Activated T-cell treated with anti-CD3 and anti-CD28 coated beads, Interleukin-2, amount 50 U/mL, for 24 hours (primary cell): ENCODE measurements around the gene MBL2.
A peak's percentile ranks its signal among the peaks of the same experiment; 100 is the strongest.

Experiments
- DNase-seq: peaks from one replicate; pipeline ENCODE4 v3.0.0-alpha.2; 2020
- H3K27ac Mint-ChIP-seq: 2 replicates; pipeline ENCODE4 v1.8.0; 2020; ENCODE audit warnings: mild to moderate bottlenecking, mixed read lengths
- H3K27me3 Mint-ChIP-seq: 2 replicates; pipeline ENCODE4 v1.8.0; 2020; ENCODE audit warnings: mixed read lengths
- H3K36me3 Mint-ChIP-seq: 2 replicates; pipeline ENCODE4 v1.8.0; 2020; ENCODE audit warnings: low read depth, mixed read lengths
- H3K4me1 Mint-ChIP-seq: 2 replicates; pipeline ENCODE4 v1.8.0; 2020; ENCODE audit warnings: low read depth, mixed read lengths
- H3K4me3 Mint-ChIP-seq: 2 replicates; pipeline ENCODE4 v1.8.0; 2020; ENCODE audit warnings: mild to moderate bottlenecking, moderate library complexity, mixed read lengths
- H3K9me3 Mint-ChIP-seq: 2 replicates; pipeline ENCODE4 v1.8.0; 2020; ENCODE audit warnings: mixed read lengths

The MBL2 gene

DNA sequence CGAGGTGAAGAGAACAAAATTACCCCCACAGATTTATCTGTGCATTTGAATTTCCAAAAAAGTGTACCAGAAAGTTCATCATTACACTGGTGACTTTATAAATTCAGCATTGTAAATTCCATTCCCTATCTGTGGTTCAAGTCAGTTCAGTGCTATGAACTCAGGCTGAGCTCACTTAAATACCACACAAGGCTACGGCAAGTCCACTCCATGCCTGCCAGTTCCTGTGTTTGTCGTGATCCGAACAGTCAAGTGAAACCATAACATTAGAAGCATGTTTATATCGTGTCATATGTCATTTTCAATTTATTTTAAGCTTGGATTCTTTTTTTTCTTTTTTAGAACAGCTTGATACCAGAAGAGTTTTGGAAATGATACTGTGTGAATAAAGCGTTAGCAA, 14.8 kb downstream of the MBL2 start:
- H3K27ac Mint-ChIP-seq, result no peak overlapping the region
- no peaks in the 10 kb centered on the region for H3K27me3 Mint-ChIP-seq
- no peak overlapping the region for H3K4me3 Mint-ChIP-seq
- no peaks in the 10 kb centered on the region for H3K4me1 Mint-ChIP-seq
- no peaks in the 10 kb centered on the region for H3K36me3 Mint-ChIP-seq
- DNase-seq, result no peak
- H3K9me3 Mint-ChIP-seq, result no peaks in the 10 kb centered on the region

DNA sequence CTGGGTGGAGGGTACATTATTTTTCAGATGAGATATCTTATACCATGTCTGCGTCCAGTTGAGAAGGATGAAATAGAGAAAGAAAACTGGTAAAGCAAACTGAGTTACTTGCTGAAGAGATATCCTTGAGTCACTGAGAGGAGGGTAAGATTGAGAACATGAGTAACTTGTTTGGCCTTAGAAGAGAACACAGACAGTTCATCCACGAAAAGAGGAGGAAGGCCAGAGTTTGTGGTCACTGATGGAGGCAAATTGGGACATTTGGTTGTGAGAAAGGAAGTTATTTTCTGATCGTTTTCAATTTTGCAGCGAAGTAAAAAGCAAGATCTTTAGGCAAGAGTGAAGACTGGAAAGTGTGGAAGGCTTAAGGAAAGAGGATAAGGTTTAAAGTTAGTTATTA, 15.6 kb downstream of the MBL2 start:
- H3K9me3 Mint-ChIP-seq, result peaks cover 2% of the 10 kb centered on the region
- H3K27me3 Mint-ChIP-seq, result no peaks in the 10 kb centered on the region
- H3K4me3 Mint-ChIP-seq, result no peak overlapping the region
- DNase-seq, result no peak
- no peaks in the 10 kb centered on the region for H3K4me1 Mint-ChIP-seq
- H3K27ac Mint-ChIP-seq, result no peak overlapping the region
- H3K36me3 Mint-ChIP-seq, result no peaks in the 10 kb centered on the region

GRCh38 chr10:52756295-52756694, 16.3 kb downstream of the MBL2 start:
- no peak for DNase-seq
- Mint-ChIP-seq H3K9me3 (peaks cover 2% of the 10 kb centered on the region), H3K4me1 (no peaks in the 10 kb centered on the region), H3K27me3 (no peaks in the 10 kb centered on the region), H3K4me3 (no peak overlapping the region), H3K36me3 (no peaks in the 10 kb centered on the region), H3K27ac (no peak overlapping the region)

- Mint-ChIP-seq H3K9me3 (peaks cover 2% of the 10 kb centered on the region), H3K27ac (no peak overlapping the region), H3K36me3 (no peaks in the 10 kb centered on the region), H3K4me1 (no peaks in the 10 kb centered on the region), H3K27me3 (no peaks in the 10 kb centered on the region), H3K4me3 (no peak overlapping the region)
- no peak for DNase-seq
These were observed 17.1 kb downstream of the MBL2 start for GRCh38 chr10:52755297-52756062.

- DNase-seq, result no peak
- Mint-ChIP-seq H3K4me1 (no peaks in the 10 kb centered on the region), H3K27me3 (no peaks in the 10 kb centered on the region), H3K36me3 (no peaks in the 10 kb centered on the region), H3K27ac (no peak overlapping the region), H3K4me3 (no peak overlapping the region), H3K9me3 (peaks cover 2% of the 10 kb centered on the region)
These were observed 19.7 kb downstream of the MBL2 start for GRCh38 chr10:52752801-52753445.

- no peaks in the 10 kb centered on the region for H3K27me3 Mint-ChIP-seq
- H3K36me3 Mint-ChIP-seq, result no peaks in the 10 kb centered on the region
- H3K4me1 Mint-ChIP-seq, result no peaks in the 10 kb centered on the region
- no peak for DNase-seq
- no peak overlapping the region for H3K27ac Mint-ChIP-seq
- peaks cover 2% of the 10 kb centered on the region for H3K9me3 Mint-ChIP-seq
- H3K4me3 Mint-ChIP-seq, result no peak overlapping the region
These were observed 20.3 kb downstream of the MBL2 start for GRCh38 chr10:52752261-52752660.

DNA sequence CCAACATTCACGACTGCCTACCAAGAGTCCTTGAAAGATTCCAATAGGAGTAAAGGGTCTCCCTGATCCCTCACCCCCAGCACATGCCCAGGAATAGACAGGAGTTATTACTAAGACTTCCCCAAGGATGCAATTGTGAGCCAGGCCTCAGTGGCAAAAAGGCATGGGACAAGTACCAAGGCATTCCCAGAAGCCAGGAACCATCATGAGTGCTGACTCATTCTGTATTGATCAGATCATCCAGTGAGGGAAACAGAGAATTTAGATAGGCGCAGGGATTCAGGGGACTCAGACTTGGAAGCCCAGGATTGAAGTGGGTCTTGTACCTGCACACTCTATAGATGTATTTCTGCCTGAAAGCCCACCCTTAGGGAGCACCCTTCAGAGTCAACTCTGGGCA, 21.2 kb downstream of the MBL2 start:
- no peak overlapping the region for H3K4me3 Mint-ChIP-seq
- H3K27ac Mint-ChIP-seq, result no peak overlapping the region
- H3K27me3 Mint-ChIP-seq, result no peaks in the 10 kb centered on the region
- DNase-seq, result no peak
- no peaks in the 10 kb centered on the region for H3K4me1 Mint-ChIP-seq
- H3K36me3 Mint-ChIP-seq, result no peaks in the 10 kb centered on the region
- H3K9me3 Mint-ChIP-seq, result peaks cover 2% of the 10 kb centered on the region

GRCh38 chr10:52750629-52751028, 22.0 kb downstream of the MBL2 start:
- Mint-ChIP-seq H3K9me3 (peaks cover 2% of the 10 kb centered on the region), H3K36me3 (no peaks in the 10 kb centered on the region), H3K27ac (no peak overlapping the region), H3K4me3 (no peak overlapping the region), H3K4me1 (no peaks in the 10 kb centered on the region), H3K27me3 (no peaks in the 10 kb centered on the region)
- no peak for DNase-seq

GRCh38 chr10:52747694-52748093, 24.9 kb downstream of the MBL2 start:
- Mint-ChIP-seq H3K9me3 (peaks cover 2% of the 10 kb centered on the region), H3K27me3 (no peaks in the 10 kb centered on the region), H3K4me1 (no peaks in the 10 kb centered on the region), H3K27ac (no peak overlapping the region), H3K36me3 (no peaks in the 10 kb centered on the region), H3K4me3 (no peak overlapping the region)
- no peak for DNase-seq

DNA sequence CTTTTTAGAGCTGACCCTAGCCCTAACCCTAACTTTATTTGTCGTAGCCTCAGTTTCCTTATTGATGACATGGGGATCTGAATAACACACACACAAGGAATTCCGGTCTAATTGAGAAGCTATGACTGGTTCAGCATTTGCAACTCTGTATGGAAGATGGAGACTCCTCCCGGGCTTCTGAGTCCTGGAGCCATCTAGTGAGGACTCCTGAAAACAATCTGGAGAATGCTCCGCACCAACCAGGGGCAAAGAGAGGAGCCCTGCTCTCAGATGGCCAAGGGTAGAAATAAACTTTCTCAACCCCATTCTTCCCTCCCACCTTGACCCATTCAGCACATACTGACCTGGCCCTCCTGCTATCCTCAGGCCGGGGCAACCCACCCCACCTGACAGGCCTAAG, 26.4 kb downstream of the MBL2 start:
- DNase-seq, result no peak
- H3K27me3 Mint-ChIP-seq, result no peaks in the 10 kb centered on the region
- H3K4me1 Mint-ChIP-seq, result no peaks in the 10 kb centered on the region
- H3K36me3 Mint-ChIP-seq, result no peaks in the 10 kb centered on the region
- no peaks in the 10 kb centered on the region for H3K9me3 Mint-ChIP-seq
- H3K4me3 Mint-ChIP-seq, result no peak overlapping the region
- no peak overlapping the region for H3K27ac Mint-ChIP-seq

DNA sequence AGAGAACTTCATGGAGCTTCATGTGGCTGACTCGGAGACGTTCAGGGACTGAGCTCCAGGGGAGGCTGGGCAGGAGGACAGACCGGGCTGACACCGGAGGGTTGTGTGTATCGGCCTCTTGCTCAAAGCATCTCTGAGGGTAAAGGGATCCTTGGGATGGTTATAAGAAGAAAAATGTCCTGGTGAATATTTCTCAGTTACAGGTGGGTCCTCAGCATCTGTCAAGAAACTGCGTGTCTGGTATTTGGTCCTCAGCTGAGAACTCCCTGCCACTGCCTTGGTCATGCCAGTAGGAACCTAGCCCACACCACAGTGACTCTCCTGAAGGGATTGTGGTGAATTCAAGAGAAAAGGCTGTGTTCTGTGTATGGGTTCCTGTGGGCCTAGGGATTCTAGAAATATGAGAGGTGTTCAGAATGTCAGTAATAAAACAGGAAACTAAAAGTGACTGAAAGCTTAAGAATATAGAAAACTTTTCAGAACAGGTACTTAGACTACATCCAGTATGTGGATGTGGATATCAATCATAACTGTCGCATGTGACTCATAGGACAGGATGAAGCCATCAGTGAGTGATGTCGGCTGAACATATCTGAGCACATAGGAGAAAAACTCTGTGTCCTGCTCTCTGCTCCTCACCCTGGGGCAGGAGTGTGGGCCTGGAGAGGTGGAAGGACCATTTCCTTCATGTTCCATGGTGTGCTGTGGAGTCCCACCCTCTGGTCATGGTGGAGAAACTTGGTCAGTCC, 28.4 kb downstream of the MBL2 start:
- Mint-ChIP-seq H3K27me3 (no peaks in the 10 kb centered on the region), H3K36me3 (no peaks in the 10 kb centered on the region), H3K4me1 (no peaks in the 10 kb centered on the region), H3K27ac (no peak overlapping the region), H3K9me3 (no peaks in the 10 kb centered on the region), H3K4me3 (no peak overlapping the region)
- no peak for DNase-seq

DNA sequence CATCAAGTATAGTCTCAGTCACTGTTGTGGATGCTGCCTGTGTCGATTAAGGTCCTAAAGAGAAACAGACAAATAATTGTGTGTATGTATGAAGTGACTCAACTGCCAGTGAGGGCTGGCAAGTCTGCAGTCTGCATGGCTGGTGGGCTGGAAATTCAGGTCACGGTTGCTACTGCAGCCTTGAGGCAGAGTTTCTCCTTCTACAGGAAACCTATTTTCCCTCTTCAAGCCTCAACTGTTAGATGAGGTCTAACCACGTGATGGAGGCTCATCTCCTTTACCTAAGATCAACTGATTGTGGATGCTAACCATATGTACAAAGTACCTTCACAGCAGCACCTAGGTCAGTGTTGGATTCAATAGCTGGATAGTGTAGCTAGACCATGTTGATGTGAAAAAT, 29.9 kb downstream of the MBL2 start:
- Mint-ChIP-seq H3K27me3 (no peaks in the 10 kb centered on the region), H3K27ac (no peak overlapping the region), H3K9me3 (no peaks in the 10 kb centered on the region), H3K4me1 (no peaks in the 10 kb centered on the region), H3K36me3 (no peaks in the 10 kb centered on the region), H3K4me3 (no peak overlapping the region)
- DNase-seq, result no peak

GRCh38 chr10:52741851-52742250, 30.7 kb downstream of the MBL2 start:
- Mint-ChIP-seq H3K27me3 (no peaks in the 10 kb centered on the region), H3K27ac (no peak overlapping the region), H3K36me3 (no peaks in the 10 kb centered on the region), H3K4me3 (no peak overlapping the region), H3K4me1 (no peaks in the 10 kb centered on the region), H3K9me3 (no peaks in the 10 kb centered on the region)
- DNase-seq, result no peak

DNA sequence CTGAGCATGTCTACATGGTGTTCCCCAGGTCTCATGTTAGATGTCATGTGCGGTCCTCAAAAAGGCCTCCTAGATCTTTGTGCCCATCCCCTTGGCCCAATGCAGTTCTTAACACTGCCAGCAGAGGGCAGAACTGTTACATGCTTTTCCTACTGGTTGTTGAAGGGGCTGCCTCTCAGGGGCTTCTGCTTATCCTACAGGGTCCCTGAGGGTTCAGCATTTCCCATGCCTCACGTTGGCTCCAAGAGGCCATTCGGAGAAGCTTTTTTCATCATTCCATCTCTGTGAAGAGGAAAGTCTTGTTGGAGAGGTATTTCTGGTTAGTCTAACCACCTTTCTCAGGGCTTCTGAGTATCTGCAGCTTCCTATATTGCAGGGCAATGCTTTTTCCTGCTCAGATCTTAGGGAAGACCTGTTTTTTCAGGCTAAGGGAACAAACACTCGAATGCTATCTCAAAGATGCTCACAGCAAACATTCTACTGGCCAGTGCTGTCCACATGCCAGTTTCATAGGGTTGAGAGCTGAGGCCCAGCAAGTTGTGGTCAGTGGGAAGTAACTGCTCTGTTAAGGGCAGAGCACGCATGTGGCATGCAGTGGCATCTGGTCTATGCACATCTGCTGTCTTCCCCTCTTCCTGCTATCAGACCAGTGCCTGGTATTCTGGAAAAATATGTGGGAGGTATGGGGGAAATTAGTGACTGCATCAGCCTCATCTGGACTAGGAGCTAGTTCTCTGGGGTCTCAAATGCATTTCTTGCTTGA, 31.5 kb downstream of the MBL2 start:
- Mint-ChIP-seq H3K27me3 (no peaks in the 10 kb centered on the region), H3K4me3 (no peak overlapping the region), H3K36me3 (no peaks in the 10 kb centered on the region), H3K27ac (no peak overlapping the region), H3K9me3 (no peaks in the 10 kb centered on the region), H3K4me1 (no peaks in the 10 kb centered on the region)
- DNase-seq, result peak; percentile 43
